Omental fat pad (tissue), 4 donors: ENCODE measurements around the gene CCDC27. TPM values are rescaled to one million over a fixed set of nuclear protein-coding genes. Genes with fewer than 3 reads are reported as not detected.
"Not testable (repeated sequence)": the region's sequence is repeated elsewhere in the genome, so short reads cannot be mapped to it uniquely, and the experiment has no call there.

Source experiments
- ATAC-seq: fragments of 150-250 bp; one replicate; pipeline ENCODE4 v1.9.1; 2016; ENCODE audit warnings: mild to moderate bottlenecking, moderate library complexity; ENCODE audit not compliant: low FRiP score
- DNase-seq: peaks from one replicate; pipeline ENCODE4 v3.0.0-alpha.2; 2019; ENCODE audit warnings: low spot score
- CTCF ChIP-seq, 3 donors: fragments of 450-650 bp; IDR thresholded peaks; one replicate each; pipeline ENCODE4 v1.5.1; 2016 to 2017; ENCODE audit warnings: antibody characterized with exemption in 3 of 3, mild to moderate bottlenecking in 3 of 3, moderate library complexity in 2 of 3
- total RNA-seq, 4 donors: library from RNA; depleted of rRNA; stranded (reverse); fragments of >200 nt; gene quantifications; one replicate each; pipeline ENCODE4 v1.1.0, GENCODE V29; 2016

The CCDC27 gene
- total RNA-seq, 4 donors from 2014 or later = not detected

GRCh38 chr1:3809680-3810079 is 57.4 kb downstream of the CCDC27 start:
- DNase-seq (no peak), ATAC-seq (no peak)
- no peak for TF ChIP-seq CTCF (IDR thresholded peaks at IDR 0.05)

GRCh38 chr1:3810149-3810761 is 58.0 kb downstream of the CCDC27 start:
- DNase-seq, ATAC-seq: not testable (repeated sequence)

GRCh38 chr1:3811595-3811911 is 59.3 kb downstream of the CCDC27 start:
- no peak for TF ChIP-seq CTCF (IDR thresholded peaks at IDR 0.05)
- DNase-seq (no peak), ATAC-seq (no peak)

DNA sequence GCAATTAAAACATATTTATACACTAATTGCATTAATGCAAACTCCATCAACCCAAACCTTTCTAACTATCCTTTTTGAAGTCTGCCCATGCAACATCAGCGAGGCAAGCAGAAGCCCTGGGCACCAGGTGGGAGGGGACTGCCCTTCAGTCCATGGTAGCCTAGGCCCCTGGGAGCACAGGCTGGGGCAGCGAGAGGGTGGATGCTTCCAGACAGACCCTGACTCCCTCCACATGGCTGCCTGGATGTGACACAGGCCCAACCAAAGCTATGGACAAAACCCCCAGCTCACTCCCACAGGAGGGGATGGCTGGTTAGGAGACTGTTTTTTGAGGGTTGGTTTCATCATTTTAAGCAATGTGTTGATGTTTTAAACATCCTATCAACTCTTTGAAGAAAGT is 61.8 kb downstream of the CCDC27 start:
- no peak for ATAC-seq
- no peak for TF ChIP-seq CTCF (IDR thresholded peaks at IDR 0.05)
- no peak for DNase-seq

- TF ChIP-seq CTCF (IDR thresholded peaks at IDR 0.05) = no peak
- ATAC-seq = no peak
- no peak for DNase-seq
Observed at GRCh38 chr1:3814771-3815561, 62.7 kb downstream of the CCDC27 start.

- no peak for TF ChIP-seq CTCF (IDR thresholded peaks at IDR 0.05)
- ATAC-seq = no peak
- no peak for DNase-seq
Observed at GRCh38 chr1:3816331-3817137, 64.3 kb downstream of the CCDC27 start.

GRCh38 chr1:3817138-3817740 is 65.0 kb downstream of the CCDC27 start:
- no peak for TF ChIP-seq CTCF (IDR thresholded peaks at IDR 0.05)
- ATAC-seq = no peak

More at GRCh38 chr1:3817138-3817740, 65.0 kb downstream of the CCDC27 start:
- DNase-seq = no peak
